Measurements from ENCODE around the gene TJP1. TPM values are rescaled to one million over a fixed set of nuclear protein-coding genes. Genes with fewer than 3 reads are reported as not detected.

The TJP1 gene
- total RNA-seq, 1 donor from 2014 or later: 148 TPM

DNA sequence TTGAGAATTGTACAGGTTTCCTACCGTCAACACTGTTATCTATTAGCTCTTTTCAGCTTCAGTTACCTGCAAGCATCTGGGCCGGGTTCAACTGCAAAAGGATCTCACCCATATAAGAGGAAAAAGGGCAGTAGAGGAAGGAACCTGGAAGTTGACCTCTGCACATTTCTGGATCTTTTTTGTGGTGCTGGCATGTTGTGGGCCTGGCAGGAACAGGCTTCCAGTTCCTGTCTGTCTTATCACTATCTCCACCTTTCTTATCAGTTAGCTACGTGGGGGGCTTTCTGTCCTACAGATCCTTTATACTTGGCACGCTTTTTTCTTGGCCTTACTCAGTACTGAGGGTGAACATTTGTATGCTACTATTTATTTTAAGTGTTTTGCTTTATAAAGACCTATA is 42.2 kb upstream of the TJP1 start:
- Histone ChIP-seq H3K4me3 (ENCODE audit: low read depth, low read length) (no peak overlapping the region), H3K27me3 (ENCODE audit: control insufficient read depth, insufficient read depth, low read length) (no peaks in the 10 kb centered on the region), H3K36me3 (ENCODE audit: control insufficient read depth, insufficient read depth, low read length) (no peaks in the 10 kb centered on the region)
- DNase-seq (ENCODE audit: low read depth): no peak
- TF ChIP-seq, protein P1, sequence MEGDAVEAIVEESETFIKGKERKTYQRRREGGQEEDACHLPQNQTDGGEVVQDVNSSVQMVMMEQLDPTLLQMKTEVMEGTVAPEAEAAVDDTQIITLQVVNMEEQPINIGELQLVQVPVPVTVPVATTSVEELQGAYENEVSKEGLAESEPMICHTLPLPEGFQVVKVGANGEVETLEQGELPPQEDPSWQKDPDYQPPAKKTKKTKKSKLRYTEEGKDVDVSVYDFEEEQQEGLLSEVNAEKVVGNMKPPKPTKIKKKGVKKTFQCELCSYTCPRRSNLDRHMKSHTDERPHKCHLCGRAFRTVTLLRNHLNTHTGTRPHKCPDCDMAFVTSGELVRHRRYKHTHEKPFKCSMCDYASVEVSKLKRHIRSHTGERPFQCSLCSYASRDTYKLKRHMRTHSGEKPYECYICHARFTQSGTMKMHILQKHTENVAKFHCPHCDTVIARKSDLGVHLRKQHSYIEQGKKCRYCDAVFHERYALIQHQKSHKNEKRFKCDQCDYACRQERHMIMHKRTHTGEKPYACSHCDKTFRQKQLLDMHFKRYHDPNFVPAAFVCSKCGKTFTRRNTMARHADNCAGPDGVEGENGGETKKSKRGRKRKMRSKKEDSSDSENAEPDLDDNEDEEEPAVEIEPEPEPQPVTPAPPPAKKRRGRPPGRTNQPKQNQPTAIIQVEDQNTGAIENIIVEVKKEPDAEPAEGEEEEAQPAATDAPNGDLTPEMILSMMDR (IDR thresholded peaks at IDR 0.05; ENCODE audit: insufficient read depth, low read length, poor library complexity, severe bottlenecking): no peak

DNA sequence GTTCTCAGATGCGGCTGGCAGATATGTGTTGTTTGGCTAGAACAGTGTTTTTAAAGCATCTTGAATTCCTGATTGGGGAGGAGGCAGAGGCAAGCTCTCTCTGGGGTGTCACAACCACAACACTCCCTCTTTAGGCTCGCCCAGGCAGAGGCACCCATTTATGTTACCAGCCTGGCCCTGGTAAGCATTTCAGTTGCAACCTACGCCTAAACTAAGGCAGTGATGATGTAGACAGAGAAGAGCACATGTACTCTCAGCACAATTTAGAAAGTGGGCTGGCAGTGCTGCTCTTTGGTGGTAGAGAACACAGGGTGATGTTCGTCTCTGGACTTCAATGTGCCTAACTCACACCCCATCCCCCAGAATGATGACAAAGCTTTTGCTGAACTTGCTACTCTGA is 41.2 kb upstream of the TJP1 start:
- DNase-seq (ENCODE audit: low read depth): no peak
- H3K4me3 ChIP-seq (ENCODE audit: low read depth, low read length): no peak overlapping the region
- TF ChIP-seq, protein P1 (IDR thresholded peaks at IDR 0.05; ENCODE audit: insufficient read depth, low read length, poor library complexity, severe bottlenecking): no peak
- no peaks in the 10 kb centered on the region for H3K27me3 ChIP-seq (ENCODE audit: control insufficient read depth, insufficient read depth, low read length)
- no peaks in the 10 kb centered on the region for H3K36me3 ChIP-seq (ENCODE audit: control insufficient read depth, insufficient read depth, low read length)

DNA sequence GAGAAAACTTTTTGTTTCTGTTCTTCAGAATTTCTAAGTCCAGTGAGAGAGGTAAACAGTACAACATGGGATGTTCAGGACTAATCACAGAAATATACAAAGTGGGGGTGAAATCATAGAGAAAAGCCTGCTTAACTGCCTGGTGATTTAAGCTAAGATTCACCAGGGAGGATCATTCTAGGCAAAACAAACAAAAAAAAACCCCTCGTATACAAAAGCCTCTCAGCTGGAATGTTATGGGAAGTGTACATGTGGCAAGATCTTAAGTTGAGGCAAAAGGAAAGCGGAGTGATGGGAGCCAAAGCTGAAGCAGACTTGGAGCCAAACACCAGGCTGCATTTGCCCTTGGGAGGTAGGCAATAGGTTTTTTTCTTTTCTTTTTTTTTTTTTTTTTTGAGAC is 40.0 kb upstream of the TJP1 start:
- no peaks in the 10 kb centered on the region for H3K36me3 ChIP-seq (ENCODE audit: control insufficient read depth, insufficient read depth, low read length)
- H3K4me3 ChIP-seq (ENCODE audit: low read depth, low read length): no peak overlapping the region
- TF ChIP-seq, protein P1 (IDR thresholded peaks at IDR 0.05; ENCODE audit: insufficient read depth, low read length, poor library complexity, severe bottlenecking): no peak
- H3K27me3 ChIP-seq (ENCODE audit: control insufficient read depth, insufficient read depth, low read length): no peaks in the 10 kb centered on the region
- no peak for DNase-seq (ENCODE audit: low read depth)

DNA sequence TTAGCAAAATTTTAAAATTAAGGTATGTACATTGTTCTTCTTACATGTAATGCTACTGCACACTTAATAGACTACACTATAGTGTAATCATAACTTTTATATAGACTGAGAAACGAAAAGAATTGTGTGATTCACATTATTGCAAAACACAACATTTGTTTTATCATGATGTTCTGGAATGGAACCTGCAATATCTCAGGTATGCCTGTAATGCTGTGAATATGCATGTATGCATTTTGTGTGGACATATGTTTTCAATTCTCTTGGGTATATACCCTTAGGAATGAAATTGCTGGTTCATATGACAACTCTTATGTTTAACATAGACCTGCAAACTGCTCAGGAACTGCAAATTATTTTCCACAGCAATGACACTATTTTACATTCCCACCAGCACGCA is 38.6 kb upstream of the TJP1 start:
- TF ChIP-seq, protein P1 (IDR thresholded peaks at IDR 0.05; ENCODE audit: insufficient read depth, low read length, poor library complexity, severe bottlenecking): no peak
- no peaks in the 10 kb centered on the region for H3K27me3 ChIP-seq (ENCODE audit: control insufficient read depth, insufficient read depth, low read length)
- no peak overlapping the region for H3K4me3 ChIP-seq (ENCODE audit: low read depth, low read length)
- no peak for DNase-seq (ENCODE audit: low read depth)
- no peaks in the 10 kb centered on the region for H3K36me3 ChIP-seq (ENCODE audit: control insufficient read depth, insufficient read depth, low read length)

DNA sequence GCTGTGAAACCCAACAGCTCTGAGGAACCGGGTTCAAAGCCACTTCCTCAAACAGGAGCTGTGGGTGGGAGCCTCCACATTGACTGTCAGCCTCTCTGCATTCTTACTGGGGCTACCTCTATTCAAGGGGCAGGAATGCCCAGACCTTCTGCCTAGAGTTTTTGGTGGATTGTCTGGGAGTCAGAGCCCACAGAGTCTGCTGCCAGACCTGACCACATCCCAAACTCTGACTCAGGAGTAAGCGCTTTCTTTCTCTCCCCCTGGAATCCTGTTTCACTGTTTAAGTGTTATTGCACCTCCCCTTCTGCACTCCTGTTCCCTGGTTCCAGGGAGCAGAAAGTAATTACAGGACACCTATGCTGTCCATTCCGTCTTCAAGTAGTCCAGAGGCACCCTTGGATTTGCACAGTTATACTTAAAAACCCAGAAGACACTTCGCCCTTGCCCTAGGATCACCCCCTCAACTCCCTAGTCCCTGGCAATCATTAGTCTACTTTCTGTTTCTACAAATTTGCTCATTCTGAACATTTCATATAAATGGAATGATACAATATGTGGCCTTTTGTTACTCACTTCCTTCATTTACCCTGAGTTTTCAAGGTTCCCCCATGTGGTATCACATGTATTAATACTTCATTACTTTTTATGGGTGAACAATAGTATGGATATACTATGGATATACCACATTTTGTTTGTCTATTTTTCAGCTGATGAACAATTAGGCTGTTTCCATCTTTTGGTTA is 37.9 kb upstream of the TJP1 start:
- no peak overlapping the region for H3K4me3 ChIP-seq (ENCODE audit: low read depth, low read length)
- no peaks in the 10 kb centered on the region for H3K36me3 ChIP-seq (ENCODE audit: control insufficient read depth, insufficient read depth, low read length)
- H3K27me3 ChIP-seq (ENCODE audit: control insufficient read depth, insufficient read depth, low read length): no peaks in the 10 kb centered on the region
- peak; percentile 55 for DNase-seq (ENCODE audit: low read depth)
- TF ChIP-seq, protein P1 (IDR thresholded peaks at IDR 0.05; ENCODE audit: insufficient read depth, low read length, poor library complexity, severe bottlenecking): no peak

DNA sequence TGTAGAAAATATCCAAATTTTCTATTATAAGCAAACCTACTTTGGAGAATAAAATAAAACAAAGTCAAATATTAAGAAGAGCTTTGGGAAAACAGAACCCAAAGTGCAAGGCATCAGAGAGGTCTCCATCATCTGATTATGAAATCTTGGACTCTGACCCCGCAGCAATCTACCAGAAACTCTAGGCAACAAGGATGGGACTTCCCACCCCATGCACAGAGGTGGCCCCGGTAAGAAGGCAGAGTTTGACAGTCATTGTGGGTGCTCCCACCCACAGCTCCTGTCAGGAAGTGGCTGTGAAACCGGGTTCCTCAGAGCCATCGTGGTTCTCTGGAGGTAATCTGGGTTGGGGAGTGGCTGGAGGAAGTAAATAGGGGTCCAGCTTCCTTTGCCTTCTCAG is 37.0 kb upstream of the TJP1 start:
- TF ChIP-seq, protein P1 (IDR thresholded peaks at IDR 0.05; ENCODE audit: insufficient read depth, low read length, poor library complexity, severe bottlenecking): no peak
- DNase-seq (ENCODE audit: low read depth): no peak
- Histone ChIP-seq H3K27me3 (ENCODE audit: control insufficient read depth, insufficient read depth, low read length) (no peaks in the 10 kb centered on the region), H3K36me3 (ENCODE audit: control insufficient read depth, insufficient read depth, low read length) (no peaks in the 10 kb centered on the region), H3K4me3 (ENCODE audit: low read depth, low read length) (no peak overlapping the region)

All from kidney epithelial cell (primary cell).